Stomach (tissue), 4 donors: ENCODE data around the gene ACO1.

ENCODE experiments used
- POLR2A ChIP-seq, 4 donors: fragments of 450-650 bp; IDR thresholded peaks; one replicate each; pipeline ENCODE4 v1.6.1; 2016; ENCODE audit warnings: antibody characterized with exemption in 4 of 4, control low read depth in 2 of 4, mild to moderate bottlenecking in 1 of 4, moderate library complexity in 1 of 4
- POLR2AphosphoS5 ChIP-seq, 3 donors: sonication (generic); formaldehyde crosslinking; IDR thresholded peaks; one replicate each; pipeline ENCODE4 v1.6.1; 2016; ENCODE audit warnings: antibody characterized with exemption in 3 of 3
- TF ChIP-seq, protein P1 (sequence below), 7 experiments: fragments of 450-650 bp in 4 of 7; fragments of 200-600 bp in 3 of 7; sonication (generic) in 3 of 7; IDR thresholded peaks; one replicate each; pipeline ENCODE4 v1.5.1; 2016 to 2019; ENCODE audit warnings: antibody characterized with exemption in 7 of 7, control low read depth in 2 of 7, mild to moderate bottlenecking in 1 of 7

DNA sequence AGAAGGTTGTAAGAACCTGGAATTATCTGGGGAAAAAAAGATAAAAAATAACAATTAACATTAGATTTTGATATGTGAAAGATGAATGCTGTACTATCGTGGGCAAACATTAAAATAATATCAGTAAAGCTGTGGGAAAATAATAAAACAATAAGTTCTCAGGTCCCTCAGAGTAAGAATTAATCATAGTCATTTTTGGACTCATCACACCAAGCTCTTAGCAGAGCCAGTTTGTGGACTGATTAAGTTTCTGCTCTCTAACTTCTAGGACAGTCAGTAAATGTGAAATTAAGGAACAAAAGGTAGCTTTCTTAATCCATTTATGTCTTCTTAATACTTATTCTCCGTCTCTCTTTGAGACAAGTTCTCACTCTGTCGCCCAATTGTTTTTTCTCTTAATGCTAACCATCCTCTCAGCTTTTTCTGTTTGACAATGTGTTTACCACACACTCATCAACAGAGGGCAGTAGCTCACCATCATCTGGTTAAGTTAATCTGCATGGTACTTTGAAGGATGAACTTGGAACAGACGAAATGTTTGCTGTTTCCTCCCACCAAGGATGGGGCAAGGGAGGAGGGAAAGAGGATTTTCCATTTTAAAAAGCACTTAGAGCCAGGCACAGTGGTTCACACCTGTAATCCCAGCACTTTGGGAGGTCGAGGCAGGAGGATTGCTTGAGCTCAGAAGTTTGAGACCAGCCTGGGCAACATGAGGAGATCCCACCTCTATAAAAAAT is 5.3 kb upstream of the ACO1 start:
- TF ChIP-seq, protein P1, sequence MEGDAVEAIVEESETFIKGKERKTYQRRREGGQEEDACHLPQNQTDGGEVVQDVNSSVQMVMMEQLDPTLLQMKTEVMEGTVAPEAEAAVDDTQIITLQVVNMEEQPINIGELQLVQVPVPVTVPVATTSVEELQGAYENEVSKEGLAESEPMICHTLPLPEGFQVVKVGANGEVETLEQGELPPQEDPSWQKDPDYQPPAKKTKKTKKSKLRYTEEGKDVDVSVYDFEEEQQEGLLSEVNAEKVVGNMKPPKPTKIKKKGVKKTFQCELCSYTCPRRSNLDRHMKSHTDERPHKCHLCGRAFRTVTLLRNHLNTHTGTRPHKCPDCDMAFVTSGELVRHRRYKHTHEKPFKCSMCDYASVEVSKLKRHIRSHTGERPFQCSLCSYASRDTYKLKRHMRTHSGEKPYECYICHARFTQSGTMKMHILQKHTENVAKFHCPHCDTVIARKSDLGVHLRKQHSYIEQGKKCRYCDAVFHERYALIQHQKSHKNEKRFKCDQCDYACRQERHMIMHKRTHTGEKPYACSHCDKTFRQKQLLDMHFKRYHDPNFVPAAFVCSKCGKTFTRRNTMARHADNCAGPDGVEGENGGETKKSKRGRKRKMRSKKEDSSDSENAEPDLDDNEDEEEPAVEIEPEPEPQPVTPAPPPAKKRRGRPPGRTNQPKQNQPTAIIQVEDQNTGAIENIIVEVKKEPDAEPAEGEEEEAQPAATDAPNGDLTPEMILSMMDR (IDR thresholded peaks at IDR 0.05): peak in 5 of 7 experiments; percentile 42 to 89 (median 75)
- TF ChIP-seq POLR2A (IDR thresholded peaks at IDR 0.05) (no peak), POLR2AphosphoS5 (IDR thresholded peaks at IDR 0.05) (peak in 2 of 3 donors; percentile 45 to 68)
